GM19043 (cell line): Measurements from ENCODE around the gene RHOD.

Experiments used
- ATAC-seq: cut with Tn5 transposase; IDR thresholded peaks from one replicate; pipeline ENCODE4 v1.9.1; 2021; ENCODE audit warnings: low read depth; ENCODE audit not compliant: unreplicated experiment

Gene RHOD

GRCh38 chr11:67113231-67113721, 56.6 kb downstream of the RHOD start:
- peak; percentile 73 for ATAC-seq

GRCh38 chr11:67114275-67114896, 57.7 kb downstream of the RHOD start:
- ATAC-seq: no peak

- no peak for ATAC-seq
Observed at GRCh38 chr11:67116758-67117105, 60.1 kb downstream of the RHOD start.

- ATAC-seq: no peak
Observed at GRCh38 chr11:67117176-67117575, 60.5 kb downstream of the RHOD start.

GRCh38 chr11:67117672-67118180, 61.1 kb downstream of the RHOD start:
- ATAC-seq: no peak

- no peak for ATAC-seq
Observed at GRCh38 chr11:67118181-67118766, 61.6 kb downstream of the RHOD start.

- ATAC-seq: peak; percentile 57
Observed at GRCh38 chr11:67118801-67119584, 62.3 kb downstream of the RHOD start, which contains the start of gene KDM2A. Gene KDM2A, plus strand, starts transcription at chr11:67119263. Its CDS starts 2,054 bp downstream, at chr11:67121317.

GRCh38 chr11:67119585-67120391, 63.1 kb downstream of the RHOD start:
- ATAC-seq: no peak

GRCh38 chr11:67120456-67120855, 63.8 kb downstream of the RHOD start:
- no peak for ATAC-seq

- no peak for ATAC-seq
Observed at GRCh38 chr11:67120881-67121710, 64.4 kb downstream of the RHOD start.
